K562 (cell line): Measurements from ENCODE around the gene CHCHD6. TPM values are rescaled to one million over a fixed set of nuclear protein-coding genes. Genes with fewer than 3 reads are reported as not detected.

Experiments
- ARID1B ChIP-seq: fragments of 450-650 bp; IDR thresholded peaks from 2 replicates; pipeline ENCODE4 v1.6.1; 2016; ENCODE audit warnings: antibody characterized with exemption, mild to moderate bottlenecking, inconsistent platforms
- ASH1L ChIP-seq: fragments of 450-650 bp; IDR thresholded peaks from 2 replicates; pipeline ENCODE4 v1.6.1; 2018; ENCODE audit warnings: borderline replicate concordance, mild to moderate bottlenecking, low read depth; ENCODE audit not compliant: partially characterized antibody
- CBFA2T2 ChIP-seq: fragments of 450-650 bp; conservative IDR thresholded peaks from 2 replicates; pipeline ENCODE4 v1.6.1; 2017; ENCODE audit warnings: mild to moderate bottlenecking
- DPF2 ChIP-seq: fragments of 450-650 bp; IDR thresholded peaks from 2 replicates; pipeline ENCODE4 v1.6.1; 2016
- EP300 ChIP-seq: IDR thresholded peaks from 2 replicates; pipeline ENCODE4 v1.6.1; 2012; ENCODE audit warnings: low read length, improper control_type of control experiment
- FOXK2 ChIP-seq, 2 experiments: fragments of 450-650 bp; IDR thresholded peaks in 1 of 2; conservative IDR thresholded peaks in 1 of 2; 2 replicates each; pipeline ENCODE4 v1.6.1; 2016; ENCODE audit warnings: low read depth in 2 of 2, mild to moderate bottlenecking in 1 of 2
- GTF2F1 ChIP-seq: IDR thresholded peaks from 2 replicates; pipeline ENCODE4 v1.6.1; 2011; ENCODE audit warnings: low read depth, low read length, improper control_type of control experiment
- JUNB ChIP-seq: fragments of 450-650 bp; formaldehyde crosslinking; conservative IDR thresholded peaks from 2 replicates; pipeline ENCODE4 v1.4.0; 2020; ENCODE audit warnings: mild to moderate bottlenecking
- KLF1 ChIP-seq: fragments of 450-650 bp; IDR thresholded peaks from 2 replicates; pipeline ENCODE4 v1.6.1; 2016; ENCODE audit warnings: missing genetic modification characterization, missing compliant biosample characterization
- KLF16 ChIP-seq: IDR thresholded peaks from 2 replicates; pipeline ENCODE4 v1.6.1; 2016; ENCODE audit warnings: antibody characterized with exemption
- MEF2D ChIP-seq: conservative IDR thresholded peaks from 2 replicates; pipeline ENCODE4 v1.6.1; 2016; ENCODE audit warnings: low read depth, missing genetic modification characterization, missing compliant biosample characterization
- NFIC ChIP-seq: fragments of 450-650 bp; IDR thresholded peaks from 2 replicates; pipeline ENCODE4 v1.6.1; 2017; ENCODE audit warnings: mild to moderate bottlenecking, inconsistent platforms
- NR0B1 ChIP-seq: fragments of 450-650 bp; IDR thresholded peaks from one replicate; pipeline ENCODE4 v1.6.1; 2018; ENCODE audit warnings: mild to moderate bottlenecking, moderate library complexity; ENCODE audit not compliant: partially characterized antibody
- PTBP1 ChIP-seq: fragments of 200-400 bp; formaldehyde crosslinking; IDR thresholded peaks from 2 replicates; pipeline ENCODE4 v1.6.1; 2017; ENCODE audit warnings: low read depth, low read length
- RBM34 ChIP-seq: fragments of 200-400 bp; formaldehyde crosslinking; IDR thresholded peaks from 2 replicates; pipeline ENCODE4 v1.6.1; 2018; ENCODE audit warnings: low read length, borderline replicate concordance; ENCODE audit not compliant: insufficient read depth
- RCOR1 ChIP-seq, 2 experiments: IDR thresholded peaks; 2 replicates each; pipeline ENCODE4 v1.6.1; 2012; ENCODE audit warnings: low read depth in 2 of 2, low read length in 2 of 2, borderline replicate concordance in 1 of 2, improper control_type of control experiment in 1 of 2
- RNF2 ChIP-seq: sonication (generic); IDR thresholded peaks from 2 replicates; pipeline ENCODE4 v1.6.1; 2016
- SMARCA5 ChIP-seq: fragments of 450-650 bp; IDR thresholded peaks from 2 replicates; pipeline ENCODE4 v1.6.1; 2016
- STAT5B ChIP-seq: fragments of 250-450 bp; sonication (Bioruptor Pico); IDR thresholded peaks from 2 replicates; pipeline ENCODE4 v1.8.0; 2021; ENCODE audit warnings: mild to moderate bottlenecking, inconsistent platforms
- TBL1XR1 ChIP-seq, 2 experiments: IDR thresholded peaks; 2 replicates each; pipeline ENCODE4 v1.6.1; 2012; ENCODE audit warnings: improper control_type of control experiment in 2 of 2, low read length in 2 of 2, mild to moderate bottlenecking in 1 of 2
- TBP ChIP-seq: optimal IDR thresholded peaks from 2 replicates; pipeline ENCODE3; 2011; ENCODE audit warnings: low read depth, low read length, improper control_type of control experiment
- TFAM ChIP-seq: fragments of 250-450 bp; sonication (Bioruptor Pico); conservative IDR thresholded peaks from 2 replicates; pipeline ENCODE4 v1.5.0; 2021; ENCODE audit warnings: mild to moderate bottlenecking, moderate library complexity
- TFAP4 ChIP-seq: sonication (generic); formaldehyde crosslinking; IDR thresholded peaks from 2 replicates; pipeline ENCODE4 v1.8.0; 2022; ENCODE audit warnings: missing genetic modification reagents, mild to moderate bottlenecking, moderate library complexity, borderline replicate concordance
- ZBED1 ChIP-seq: IDR thresholded peaks from 2 replicates; pipeline ENCODE4 v1.6.1; 2014
- ZEB2 ChIP-seq: fragments of 450-650 bp; IDR thresholded peaks from 2 replicates; pipeline ENCODE4 v1.6.1; 2016
- ZNF23 ChIP-seq: fragments of 250-450 bp; sonication (Bioruptor Pico); IDR thresholded peaks from 2 replicates; pipeline ENCODE4 v1.4.0; 2020; ENCODE audit warnings: mild to moderate bottlenecking
- ZNF445 ChIP-seq: fragments of 250-450 bp; sonication (Bioruptor Pico); IDR thresholded peaks from 2 replicates; pipeline ENCODE4 v1.4.0; 2020; ENCODE audit warnings: low read depth, mild to moderate bottlenecking, moderate library complexity
- ZNF586 ChIP-seq: fragments of 450-650 bp; formaldehyde crosslinking; conservative IDR thresholded peaks from 2 replicates; pipeline ENCODE4 v1.4.0; 2020; ENCODE audit warnings: mild to moderate bottlenecking, moderate library complexity
- ZNF695 ChIP-seq: fragments of 450-650 bp; formaldehyde crosslinking; IDR thresholded peaks from 2 replicates; pipeline ENCODE4 v1.4.0; 2020; ENCODE audit warnings: mild to moderate bottlenecking, moderate library complexity
- polyA plus RNA-seq, 8 experiments: library from polyadenylated mRNA; depleted of rRNA in 4 of 8; stranded (reverse) in 5 of 8; unstranded in 3 of 8; fragments of >200 nt; fragmentation: Nextera tagmentation in 2 of 8; fragmentation: Illumina TruSeq in 1 of 8; extraction: Ambion mirVana in 2 of 8; extraction: Trizol in 1 of 8; gene quantifications; 2 replicates each; pipeline versions ENCODE4 v1.2.1 to v1.2.3, GENCODE V29; 2011 to 2014; ENCODE audit warnings: inconsistent platforms in 1 of 8, missing spikeins in 1 of 8
- total RNA-seq, 7 experiments: library from RNA; depleted of rRNA in 6 of 7; stranded (reverse); fragments of >200 nt in 6 of 7; fragmentation: Illumina TruSeq in 2 of 7; extraction: Trizol in 2 of 7; gene quantifications; 2 replicates each; pipeline versions ENCODE4 v1.2.1 to v1.2.3, GENCODE V29; 2011 to 2021; ENCODE audit warnings: low replicate concordance in 1 of 7
- TF ChIP-seq, protein P1 (sequence below): sonication (generic); formaldehyde crosslinking; IDR thresholded peaks from 2 replicates; pipeline ENCODE4 v1.8.1; 2022; ENCODE audit warnings: missing genetic modification reagents

The CHCHD6 gene
- total and polyA plus RNA-seq, 9 of the 15 experiments (the other 6 are each of a cell fraction or from before 2014, with no cell fraction given), result 4.6 to 18.6 (median 10.9) TPM

- no peak for TF ChIP-seq SMARCA5
- no peak for TF ChIP-seq STAT5B
- TF ChIP-seq FOXK2 (conservative IDR thresholded peaks at IDR 0.05 in 1 of 2, IDR thresholded peaks at IDR 0.05 in 1 of 2; ENCODE audit: low read depth in 2 of 2), result peak; percentile 63 to 76; a peak in 2 of 4 replicates
- peak; percentile 50 for TF ChIP-seq NFIC
- TF ChIP-seq ZNF695 (CRISPR knock-in tag), result no peak
- TF ChIP-seq TFAP4, result peak; percentile 82; the same call in 1 of the 2 replicates
- TF ChIP-seq KLF16, result 0 out of 2 replicates have a peak, but pooled peaks have one; percentile 38
- TF ChIP-seq PTBP1, result no peak
- TF ChIP-seq TBL1XR1 (IDR thresholded peaks at IDR 0.05; ENCODE audit: low read length in 2 of 2), result peak; percentile 79 to 89; a peak in 3 of 4 replicates
- TF ChIP-seq RNF2, result peak; percentile 91
- TF ChIP-seq RCOR1 (IDR thresholded peaks at IDR 0.05; ENCODE audit: borderline replicate concordance in 1 of 2, low read depth in 2 of 2, low read length in 2 of 2), result peak; percentile 50 to 82; a peak in 3 of 4 replicates
- TF ChIP-seq ZNF23, result no peak
- TF ChIP-seq RBM34, result no peak
- TF ChIP-seq, protein P1, sequence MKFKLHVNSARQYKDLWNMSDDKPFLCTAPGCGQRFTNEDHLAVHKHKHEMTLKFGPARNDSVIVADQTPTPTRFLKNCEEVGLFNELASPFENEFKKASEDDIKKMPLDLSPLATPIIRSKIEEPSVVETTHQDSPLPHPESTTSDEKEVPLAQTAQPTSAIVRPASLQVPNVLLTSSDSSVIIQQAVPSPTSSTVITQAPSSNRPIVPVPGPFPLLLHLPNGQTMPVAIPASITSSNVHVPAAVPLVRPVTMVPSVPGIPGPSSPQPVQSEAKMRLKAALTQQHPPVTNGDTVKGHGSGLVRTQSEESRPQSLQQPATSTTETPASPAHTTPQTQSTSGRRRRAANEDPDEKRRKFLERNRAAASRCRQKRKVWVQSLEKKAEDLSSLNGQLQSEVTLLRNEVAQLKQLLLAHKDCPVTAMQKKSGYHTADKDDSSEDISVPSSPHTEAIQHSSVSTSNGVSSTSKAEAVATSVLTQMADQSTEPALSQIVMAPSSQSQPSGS (CRISPR knock-in tag), result no peak
- TF ChIP-seq TBP, result no peak
- no peak for TF ChIP-seq KLF1 (tag)
- TF ChIP-seq ZNF586 (CRISPR knock-in tag), result no peak
- peak; percentile 57; the same call in 1 of the 2 replicates for TF ChIP-seq MEF2D
- TF ChIP-seq ASH1L, result no peak
- no peak for TF ChIP-seq ZNF445 (CRISPR knock-in tag)
- TF ChIP-seq EP300, result peak; percentile 94
- peak; percentile 65 for TF ChIP-seq CBFA2T2
- TF ChIP-seq GTF2F1, result no peak
- peak; percentile 84 for TF ChIP-seq ARID1B
- no peak for TF ChIP-seq ZBED1
- TF ChIP-seq ZEB2, result no peak
- peak; percentile 81 for TF ChIP-seq DPF2
- TF ChIP-seq NR0B1, result no peak
- no peak for TF ChIP-seq TFAM (CRISPR knock-in tag)
- no peak for TF ChIP-seq JUNB
Measured at GRCh38 chr3:126908752-126909275, 204.8 kb downstream of the CHCHD6 start (continued).
